Measurements from ENCODE around the gene OR10S1.
"Not testable (repeated sequence)": the region's sequence is repeated elsewhere in the genome, so short reads cannot be mapped to it uniquely, and the experiment has no call there.

OR10S1 gene

GRCh38 chr11:123977731-123978347 lies at the start of gene OR10S1:
TSS of gene OR10S1 (minus strand) at chr11:123977781. CDS start at chr11:123977664, 117 bp downstream.
- DNase-seq (ENCODE audit: low read depth), result no peak

GRCh38 chr11:124026498-124026897 lies 48.9 kb upstream of the OR10S1 start, which contains the start of gene OR10G8:
TSS of gene OR10G8 (plus strand) at chr11:124026798. CDS start at chr11:124029623, 2,825 bp downstream.
- DNase-seq (ENCODE audit: low read depth), result no peak

DNA sequence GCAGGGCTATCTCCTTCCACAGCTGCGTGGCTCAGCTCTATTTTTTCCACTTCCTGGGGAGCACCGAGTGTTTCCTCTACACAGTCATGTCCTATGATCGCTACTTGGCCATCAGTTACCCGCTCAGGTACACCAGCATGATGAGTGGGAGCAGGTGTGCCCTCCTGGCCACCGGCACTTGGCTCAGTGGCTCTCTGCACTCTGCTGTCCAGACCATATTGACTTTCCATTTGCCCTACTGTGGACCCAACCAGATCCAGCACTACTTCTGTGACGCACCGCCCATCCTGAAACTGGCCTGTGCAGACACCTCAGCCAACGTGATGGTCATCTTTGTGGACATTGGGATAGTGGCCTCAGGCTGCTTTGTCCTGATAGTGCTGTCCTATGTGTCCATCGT lies 38.3 kb upstream of the OR10S1 start:
- DNase-seq (ENCODE audit: low read depth), result not testable (repeated sequence)

- no peak for DNase-seq (ENCODE audit: low read depth)
These were observed 35.1 kb upstream of the OR10S1 start, which contains the start of gene OR10G4 for GRCh38 chr11:124012697-124013096. TSS of gene OR10G4 (plus strand) at chr11:124012997. CDS start at chr11:124015575, 2,578 bp downstream.

DNA sequence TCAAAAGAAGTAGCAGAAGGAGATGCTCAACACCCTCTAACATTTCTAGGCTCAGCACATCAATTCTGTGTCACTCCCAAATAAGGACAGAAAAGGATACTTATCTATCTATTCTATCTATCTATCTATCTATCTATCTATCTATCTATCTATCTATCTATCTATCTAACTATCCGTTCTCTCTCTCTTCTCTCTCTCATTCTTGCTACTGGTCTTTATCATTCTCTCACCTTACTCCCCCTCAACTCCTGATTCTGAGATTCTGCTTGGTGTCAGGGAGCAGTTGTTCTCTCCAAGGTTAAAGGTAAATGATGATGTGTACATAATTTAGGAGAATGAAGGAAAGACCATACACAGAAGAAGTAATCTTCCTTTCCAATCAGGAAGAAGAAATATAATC lies 17.5 kb upstream of the OR10S1 start, which contains the start of gene OR10G6:
Gene OR10G6 (minus strand): TSS at position 43 of the 400 bp plus-strand sequence. CDS start 0 bp downstream, at position 43.
- no peak for DNase-seq (ENCODE audit: low read depth)

GRCh38 chr11:123979311-123979710 lies 1.7 kb upstream of the OR10S1 start:
- no peak for DNase-seq (ENCODE audit: low read depth)

GRCh38 chr11:123976770-123977560 lies 616 bp downstream of the OR10S1 start:
- no peak for DNase-seq (ENCODE audit: low read depth)

GRCh38 chr11:123973816-123974215 lies 3.8 kb downstream of the OR10S1 start:
- no peak for DNase-seq (ENCODE audit: low read depth)

DNA sequence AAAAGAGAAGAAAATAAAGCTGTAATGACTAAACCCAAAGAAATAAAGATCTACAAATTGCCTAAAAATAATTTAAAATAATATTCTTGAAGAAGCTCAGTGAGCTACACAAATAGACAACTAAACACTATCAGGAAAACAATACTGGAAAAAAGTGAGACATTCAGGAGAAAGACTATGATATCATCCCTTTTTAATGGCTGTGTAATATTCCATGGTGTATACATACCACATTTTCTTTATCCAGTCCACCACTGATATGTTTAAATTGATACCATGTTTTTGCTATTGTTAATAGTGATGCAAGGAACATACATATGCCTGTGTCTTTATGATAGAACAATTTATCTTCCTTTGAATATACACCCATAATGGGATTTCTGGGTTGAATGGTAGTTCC lies 20.8 kb downstream of the OR10S1 start:
- DNase-seq (ENCODE audit: low read depth), result no peak

DNA sequence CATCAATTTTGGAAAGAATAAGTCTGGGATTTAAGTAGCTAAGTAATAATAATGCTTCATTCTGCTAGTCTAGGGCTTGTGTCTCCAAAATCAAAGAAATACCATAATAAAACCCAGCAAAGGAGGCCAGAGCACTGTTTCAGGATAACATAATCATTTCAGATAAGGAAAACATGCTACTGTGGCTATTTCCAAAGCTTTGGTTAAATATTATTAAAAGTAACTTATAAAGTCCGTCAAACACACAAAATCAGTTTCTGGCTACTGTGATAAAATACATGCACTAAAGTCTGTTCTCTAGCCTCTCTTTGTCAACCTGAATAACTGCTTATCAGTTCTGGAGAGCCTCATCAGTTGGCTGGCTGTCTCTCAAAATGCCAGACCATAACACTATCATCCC lies 32.4 kb downstream of the OR10S1 start:
- no peak for DNase-seq (ENCODE audit: low read depth)

- no peak for DNase-seq (ENCODE audit: low read depth)
These were observed 33.8 kb downstream of the OR10S1 start, which contains the start of gene OR6T1 for GRCh38 chr11:123943738-123944137. TSS of gene OR6T1 (minus strand) at chr11:123943838. CDS start at chr11:123943838, 0 bp downstream.

DNA sequence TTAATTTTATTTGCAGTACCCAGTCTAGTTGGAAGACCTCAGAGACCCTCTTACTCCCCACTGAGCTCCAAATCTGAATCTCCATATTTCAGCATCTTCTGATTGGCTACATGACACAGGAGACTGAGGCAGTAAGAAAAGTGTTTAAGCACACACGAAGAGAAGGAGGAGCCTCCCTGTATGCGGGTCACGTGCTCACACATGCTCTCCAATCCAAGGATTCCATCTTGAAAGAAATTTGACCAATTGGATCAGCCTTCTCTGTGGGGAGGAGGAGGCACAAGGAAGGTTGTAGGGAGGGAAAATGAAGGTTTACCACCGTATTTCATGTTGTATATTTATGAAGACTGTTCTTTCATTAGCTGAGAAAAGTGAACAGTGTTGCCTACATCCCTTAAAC lies 35.2 kb downstream of the OR10S1 start:
- no peak for DNase-seq (ENCODE audit: low read depth)

GRCh38 chr11:123939317-123939716 lies 38.3 kb downstream of the OR10S1 start, which contains the start of gene OR4D5:
TSS of gene OR4D5 (plus strand) at chr11:123939617. CDS start at chr11:123939617, 0 bp downstream.
- no peak for DNase-seq (ENCODE audit: low read depth)
